ENCODE data around the gene AFM.

The AFM gene

DNA sequence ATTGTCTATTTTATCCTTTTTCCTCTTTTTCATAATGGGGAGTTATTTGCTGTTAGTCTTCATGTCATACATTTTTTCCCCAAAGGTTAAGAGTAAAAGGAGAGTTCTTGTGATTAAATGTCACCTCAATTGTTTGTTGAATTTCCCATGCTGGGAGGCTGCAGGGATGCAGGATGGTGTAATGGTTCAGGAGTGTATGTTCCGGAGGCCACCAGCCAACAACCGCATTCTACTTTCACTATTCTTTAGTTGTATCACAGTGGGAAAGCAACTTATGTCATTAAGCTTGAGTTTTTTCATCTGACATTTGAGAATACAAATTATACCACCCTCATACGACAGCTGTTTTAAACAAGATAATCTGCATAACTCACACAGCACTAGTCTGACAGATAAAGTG is 30.1 kb upstream of the AFM start:
- no peak for DNase-seq (ENCODE audit: low read depth)

DNA sequence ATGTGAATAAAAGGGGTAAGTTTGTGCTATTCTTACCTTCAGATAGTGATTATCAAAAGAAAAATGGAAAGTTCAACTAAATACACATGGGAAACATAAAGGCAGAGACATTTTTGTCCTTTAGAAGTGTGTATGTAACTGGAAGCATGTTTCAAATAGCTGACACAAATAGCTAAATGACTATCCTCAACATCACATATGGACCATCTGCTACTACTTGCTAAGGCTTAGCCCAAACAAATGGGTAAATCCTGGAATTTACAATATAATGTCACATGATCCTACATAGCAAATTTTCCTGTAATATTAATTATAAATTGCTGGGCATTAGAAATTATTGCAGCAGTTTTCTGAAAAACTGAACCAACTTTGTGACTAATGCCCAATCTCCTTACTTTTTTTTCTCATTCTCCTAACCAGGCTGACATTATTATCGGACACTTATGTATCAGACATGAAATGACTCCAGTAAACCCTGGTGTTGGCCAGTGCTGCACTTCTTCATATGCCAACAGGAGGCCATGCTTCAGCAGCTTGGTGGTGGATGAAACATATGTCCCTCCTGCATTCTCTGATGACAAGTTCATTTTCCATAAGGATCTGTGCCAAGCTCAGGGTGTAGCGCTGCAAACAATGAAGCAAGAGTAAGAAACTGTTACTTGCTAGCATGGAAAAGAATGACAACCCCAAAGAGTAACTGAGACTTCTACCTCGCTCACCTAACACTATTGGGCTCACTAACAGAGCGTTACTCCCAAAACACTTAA is 29.4 kb upstream of the AFM start:
- no peak for DNase-seq (ENCODE audit: low read depth)

DNA sequence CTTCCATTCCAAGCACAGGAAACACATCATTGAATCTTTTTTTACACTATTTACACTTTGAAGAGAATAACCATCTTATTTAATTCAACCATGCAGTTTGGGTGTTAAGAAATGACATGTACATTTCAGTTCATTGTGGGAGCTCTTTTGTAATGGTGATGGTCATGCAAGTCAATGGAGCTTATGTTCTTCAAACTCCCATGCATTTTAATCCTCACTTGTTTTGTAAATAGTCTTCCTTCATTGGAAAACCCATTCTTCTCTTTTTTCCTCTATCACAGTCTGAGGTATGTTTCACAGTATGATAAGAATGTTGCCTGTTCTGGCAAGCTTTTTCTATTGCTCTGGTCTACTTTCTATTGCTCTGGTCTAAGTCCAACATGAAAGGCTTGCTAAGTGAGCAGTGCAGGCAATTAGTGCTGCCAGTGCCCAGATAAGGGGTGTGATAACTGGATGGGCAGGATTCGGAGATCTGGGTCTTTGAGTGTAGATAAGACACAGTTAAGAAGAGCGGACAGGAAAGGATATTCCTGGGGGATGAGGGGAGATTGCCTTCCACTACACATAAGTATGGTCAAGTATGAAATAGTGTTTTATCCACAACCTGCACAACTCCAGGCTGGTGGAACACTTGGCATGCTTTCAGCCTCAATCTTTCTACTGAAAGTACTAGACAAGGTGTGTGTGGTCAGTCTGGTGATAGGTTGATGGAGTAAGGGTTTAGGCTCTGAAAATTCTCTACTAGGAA is 28.4 kb upstream of the AFM start:
- DNase-seq (ENCODE audit: low read depth) = no peak

DNA sequence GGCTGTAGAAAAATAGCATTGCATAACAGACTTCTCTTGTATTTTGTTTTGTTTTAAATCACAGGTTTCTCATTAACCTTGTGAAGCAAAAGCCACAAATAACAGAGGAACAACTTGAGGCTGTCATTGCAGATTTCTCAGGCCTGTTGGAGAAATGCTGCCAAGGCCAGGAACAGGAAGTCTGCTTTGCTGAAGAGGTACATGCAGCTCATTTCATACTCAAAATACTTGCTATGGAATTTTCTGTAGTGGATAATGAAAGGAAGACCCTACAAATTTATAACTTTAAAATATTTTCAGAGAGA is 27.9 kb upstream of the AFM start:
- no peak for DNase-seq (ENCODE audit: low read depth)

DNA sequence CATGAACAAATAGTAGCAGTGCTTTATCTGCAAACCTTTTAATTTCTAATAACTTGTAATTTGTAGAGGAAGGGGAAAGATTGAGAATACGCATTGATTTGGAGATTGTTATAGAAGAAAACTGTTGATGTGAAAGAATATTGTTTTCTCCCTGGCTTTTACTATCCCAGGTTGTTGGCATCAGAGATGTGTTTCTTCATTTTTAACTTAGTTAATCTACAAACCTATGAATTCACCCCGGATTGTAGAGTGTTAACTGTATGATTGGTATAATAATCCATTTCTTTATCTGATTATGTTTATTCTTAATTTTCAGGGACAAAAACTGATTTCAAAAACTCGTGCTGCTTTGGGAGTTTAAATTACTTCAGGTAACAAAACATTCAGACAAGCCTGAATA is 26.6 kb upstream of the AFM start:
- no peak for DNase-seq (ENCODE audit: low read depth)

DNA sequence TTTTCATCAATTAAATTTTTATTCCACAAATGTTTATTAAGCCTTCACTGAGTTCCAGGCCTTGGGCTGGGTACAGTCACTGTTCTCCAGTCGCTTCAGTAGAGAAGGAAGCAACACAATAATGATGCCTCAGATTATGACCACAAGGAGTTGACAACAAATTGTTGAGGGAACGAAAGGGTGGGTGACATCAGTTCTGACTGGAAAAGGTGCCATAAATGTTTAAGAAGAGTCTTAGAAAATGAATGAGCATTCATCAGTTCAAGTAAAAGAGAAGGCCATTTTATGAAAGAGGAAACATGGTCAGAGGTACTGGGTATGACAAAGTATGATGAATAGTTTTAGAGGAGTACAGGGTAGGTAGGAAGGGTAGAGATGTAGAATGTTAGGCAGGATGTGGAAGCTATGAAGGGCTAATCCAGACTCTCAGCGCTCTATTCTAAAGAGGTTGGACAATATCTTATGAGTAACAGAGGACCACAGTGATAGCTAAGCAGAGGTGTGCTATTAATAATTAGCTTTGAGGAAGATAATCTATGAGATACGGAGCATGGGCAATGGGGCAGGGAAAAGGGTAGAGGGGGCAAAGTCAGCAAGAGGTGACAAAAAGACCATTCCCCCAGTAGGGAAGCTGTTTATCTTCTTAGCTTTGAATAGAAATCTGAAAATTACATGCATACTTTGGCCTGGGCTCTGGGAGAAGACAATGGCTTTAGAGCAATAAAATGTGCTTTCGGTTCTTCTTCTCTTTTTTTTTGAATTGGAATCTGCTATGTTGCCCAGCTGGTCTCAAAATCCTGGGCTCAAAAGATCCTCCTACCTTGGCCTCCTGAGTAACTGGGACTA is 25.1 kb upstream of the AFM start:
- DNase-seq (ENCODE audit: low read depth) = no peak

DNA sequence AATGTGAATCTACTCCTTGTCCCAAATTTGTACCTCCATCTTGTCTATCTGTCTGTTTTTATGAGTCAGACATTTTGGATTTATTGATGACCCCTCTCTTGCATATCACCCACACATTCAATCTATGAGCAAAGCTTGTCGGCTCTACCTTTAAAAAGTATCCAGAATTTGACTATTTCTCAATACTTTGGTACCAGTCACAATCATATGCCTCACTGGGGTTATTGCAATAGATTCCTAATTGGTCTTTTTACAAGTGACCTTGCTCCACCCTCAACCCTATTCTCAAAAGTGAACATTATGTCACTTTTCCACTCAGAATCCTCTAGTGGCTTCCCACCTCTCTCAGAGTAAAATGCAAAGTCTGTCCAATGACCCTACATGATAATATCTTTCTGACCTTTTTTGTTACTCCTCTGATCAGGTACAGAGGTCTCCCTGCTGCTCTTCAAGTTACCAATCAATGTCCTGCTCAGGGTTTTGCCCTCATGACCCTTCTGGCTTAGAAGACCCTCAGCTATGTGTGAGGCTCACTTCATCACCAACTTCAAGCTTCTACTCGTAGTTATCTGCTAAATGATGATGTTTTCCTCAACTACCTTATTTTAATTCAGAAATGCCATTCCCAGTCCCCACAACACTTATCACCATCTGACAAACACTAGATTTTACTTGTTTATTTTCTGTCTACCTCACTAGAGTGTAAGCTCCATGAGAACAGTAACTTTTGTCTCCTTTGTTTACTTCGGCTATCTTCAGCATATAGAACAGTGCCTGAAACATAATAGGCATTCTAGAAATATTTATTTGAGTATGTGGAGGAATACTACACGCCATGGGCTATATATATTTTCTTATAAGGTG is 23.1 kb upstream of the AFM start:
- DNase-seq (ENCODE audit: low read depth) = no peak

DNA sequence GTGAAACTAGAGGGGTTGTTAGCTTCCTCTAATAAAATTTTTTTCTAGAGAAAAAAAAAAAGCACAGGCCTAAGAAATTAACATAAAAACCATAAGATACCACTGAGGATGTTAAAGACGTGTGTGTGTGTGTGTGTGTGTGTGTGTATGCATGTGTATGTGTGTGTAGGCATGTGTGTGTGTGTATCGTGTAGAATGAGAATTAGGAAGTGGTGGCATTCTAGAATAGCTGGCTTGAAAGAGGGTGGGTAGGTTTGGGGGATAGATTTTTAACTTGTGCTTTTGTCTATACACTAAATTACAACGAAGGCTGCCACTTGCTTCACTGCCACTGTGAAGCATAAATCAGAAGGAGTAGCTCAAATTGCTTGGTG is 22.5 kb upstream of the AFM start:
- no peak for DNase-seq (ENCODE audit: low read depth)

DNA sequence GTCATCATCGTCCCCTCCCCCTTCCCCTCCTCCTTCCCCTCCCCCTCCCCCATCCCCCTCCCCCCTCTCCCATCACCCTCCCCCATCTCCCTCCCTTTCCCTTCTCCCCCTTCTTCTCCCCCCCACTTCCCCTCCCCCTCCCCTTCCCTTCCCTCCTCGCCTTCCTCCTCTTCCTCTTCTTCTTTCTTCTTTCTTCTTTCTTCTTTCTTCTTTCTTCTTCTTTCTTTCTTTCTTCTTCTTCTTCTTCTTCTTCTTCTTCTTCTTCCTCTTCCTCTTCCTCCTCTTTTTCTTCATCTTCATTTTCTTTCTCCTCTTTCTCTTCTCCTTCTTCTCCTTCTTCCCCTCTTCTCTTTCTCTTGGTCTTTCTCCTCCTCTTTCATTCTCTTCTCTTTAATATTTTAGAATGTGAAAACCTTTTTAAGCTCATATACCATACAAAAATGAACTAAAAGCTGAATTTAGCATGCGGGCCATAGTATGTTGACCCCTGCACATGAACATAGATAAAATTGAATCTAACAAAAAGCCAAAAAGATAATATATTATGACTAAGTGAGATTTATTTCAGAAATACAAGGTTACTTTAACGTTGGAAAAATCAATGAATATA is 20.5 kb upstream of the AFM start:
- no peak for DNase-seq (ENCODE audit: low read depth)

DNA sequence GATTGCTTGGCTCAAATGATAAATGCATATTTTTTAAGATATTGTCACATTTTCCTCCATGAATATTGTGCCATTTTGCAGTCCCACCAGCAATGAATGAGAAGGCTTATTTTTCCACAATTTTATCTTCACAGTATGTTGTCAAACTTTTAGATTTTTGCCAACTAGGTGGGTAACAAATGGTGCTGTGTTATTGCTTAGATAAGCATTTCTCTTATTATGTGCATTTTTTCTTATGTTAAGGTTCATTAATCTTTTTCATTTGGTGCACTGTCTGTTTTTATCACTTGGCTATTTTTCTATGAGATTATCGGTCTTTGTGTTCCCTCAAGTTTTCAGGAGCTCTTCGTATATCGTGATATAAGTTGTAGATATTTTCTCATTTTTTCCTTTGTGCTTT is 13.4 kb upstream of the AFM start:
- DNase-seq (ENCODE audit: low read depth) = no peak

DNA sequence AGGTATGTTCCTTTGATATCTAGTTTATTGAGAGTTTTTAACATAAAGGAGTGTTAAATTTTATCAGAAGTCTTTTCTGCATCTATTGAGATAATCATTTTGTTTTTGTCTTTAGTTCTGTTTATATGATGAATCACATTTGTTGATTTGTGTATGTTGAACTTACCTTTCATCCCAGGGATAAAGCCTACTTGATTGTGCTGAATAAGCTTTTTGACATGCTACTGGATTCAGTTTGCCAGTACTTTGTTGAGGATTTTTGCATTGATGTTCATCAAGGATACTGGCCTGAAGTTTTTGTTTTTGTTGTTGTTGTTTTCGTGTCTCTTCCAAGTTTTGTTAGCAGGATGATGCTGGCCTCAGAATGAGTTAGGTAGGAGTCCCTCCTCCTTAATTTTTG is 10.8 kb upstream of the AFM start:
- DNase-seq (ENCODE audit: low read depth) = no peak

DNA sequence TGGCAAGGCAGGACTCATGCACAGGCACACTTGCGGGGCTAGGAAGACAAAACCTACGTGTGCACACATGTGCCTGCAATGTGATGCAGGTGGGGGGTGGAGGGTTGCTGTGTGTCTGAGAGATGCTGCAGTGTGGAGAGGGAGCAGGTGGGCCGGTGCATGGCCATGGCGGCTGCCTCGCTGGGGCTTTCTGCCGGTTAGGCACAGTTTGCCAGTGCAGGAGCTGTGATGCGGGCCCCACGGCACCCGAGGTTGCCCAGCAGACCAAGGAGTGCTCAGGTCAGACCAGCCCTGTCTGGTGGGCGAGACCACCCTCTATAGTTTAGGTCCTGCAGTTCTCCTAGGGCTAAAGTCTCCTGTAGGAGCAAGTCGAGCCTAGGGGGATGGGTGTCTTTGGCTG is 4.4 kb upstream of the AFM start:
- no peak for DNase-seq (ENCODE audit: low read depth)

DNA sequence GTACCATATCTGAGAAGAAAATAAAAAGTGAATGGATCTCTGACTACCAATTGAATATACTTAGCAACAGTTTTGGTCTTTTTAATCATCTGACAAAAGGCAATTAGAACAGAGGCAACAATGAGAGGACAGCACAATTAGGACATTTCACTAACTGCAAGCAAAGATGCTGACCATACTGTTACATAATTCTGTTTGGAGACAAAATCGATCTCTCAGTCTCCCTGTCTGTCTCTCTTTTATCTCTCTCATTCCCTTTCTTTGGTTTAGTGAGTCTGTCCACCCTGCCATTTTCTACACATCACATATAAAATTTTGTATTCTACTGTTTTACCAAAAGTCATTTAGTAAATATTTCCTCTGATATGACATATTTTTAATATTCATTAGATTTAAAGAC is 2.2 kb upstream of the AFM start:
- DNase-seq (ENCODE audit: low read depth) = no peak

DNA sequence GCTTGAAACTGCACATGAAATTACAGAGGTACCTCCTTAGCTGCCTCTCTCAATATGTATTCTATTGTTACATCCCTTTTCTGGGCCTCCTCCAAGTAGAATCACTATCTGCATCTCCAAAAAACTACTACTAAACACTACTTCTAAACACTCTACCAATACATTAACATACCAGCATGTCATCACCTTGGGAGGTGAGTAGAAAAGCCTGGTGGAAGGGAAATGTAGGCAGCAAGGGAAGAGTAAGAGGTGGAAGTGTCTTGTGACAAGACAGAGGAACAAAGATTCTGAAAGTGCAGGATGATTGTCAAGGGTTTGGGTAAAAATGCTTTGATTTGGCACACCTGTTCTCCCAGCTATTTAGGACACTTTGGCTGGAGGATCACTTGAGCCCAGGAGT is 3.5 kb downstream of the AFM start:
- no peak for DNase-seq (ENCODE audit: low read depth)

DNA sequence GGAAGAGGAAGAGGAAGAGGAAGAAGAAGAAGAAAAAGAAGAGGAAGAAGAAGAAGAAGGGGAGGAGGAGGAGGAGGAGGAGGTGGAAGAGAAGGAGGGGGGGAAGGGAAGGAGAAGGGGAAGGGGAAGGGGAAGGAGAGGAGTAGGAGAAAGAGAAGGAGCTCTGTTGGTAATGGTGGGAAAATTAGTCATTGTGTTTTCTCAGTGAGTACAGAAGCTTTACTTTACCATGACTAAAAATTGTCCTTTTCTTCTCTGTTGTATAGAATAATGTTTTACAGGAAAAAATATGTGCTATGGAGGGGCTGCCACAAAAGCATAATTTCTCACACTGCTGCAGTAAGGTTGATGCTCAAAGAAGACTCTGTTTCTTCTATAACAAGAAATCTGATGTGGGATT is 4.1 kb downstream of the AFM start:
- DNase-seq (ENCODE audit: low read depth) = no peak

DNA sequence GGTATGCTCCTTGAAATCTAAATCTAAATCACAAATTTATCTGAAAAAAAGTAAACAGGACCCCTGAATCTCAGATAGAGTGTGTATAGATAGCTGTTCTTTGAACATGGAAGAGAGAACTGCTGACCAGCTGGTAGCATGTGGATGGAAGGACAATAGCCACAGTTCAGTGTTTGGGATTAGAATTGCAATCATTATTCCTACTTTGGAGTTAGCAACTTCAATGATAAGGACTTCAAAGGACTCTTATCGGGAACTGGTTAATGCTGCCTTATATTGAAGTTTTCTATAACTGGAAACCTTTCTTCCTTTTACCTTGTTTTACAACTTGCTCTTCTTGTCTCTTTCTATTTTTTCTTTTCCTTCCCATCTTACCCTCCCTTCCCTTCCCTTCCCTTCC is 5.0 kb downstream of the AFM start:
- no peak for DNase-seq (ENCODE audit: low read depth)

DNA sequence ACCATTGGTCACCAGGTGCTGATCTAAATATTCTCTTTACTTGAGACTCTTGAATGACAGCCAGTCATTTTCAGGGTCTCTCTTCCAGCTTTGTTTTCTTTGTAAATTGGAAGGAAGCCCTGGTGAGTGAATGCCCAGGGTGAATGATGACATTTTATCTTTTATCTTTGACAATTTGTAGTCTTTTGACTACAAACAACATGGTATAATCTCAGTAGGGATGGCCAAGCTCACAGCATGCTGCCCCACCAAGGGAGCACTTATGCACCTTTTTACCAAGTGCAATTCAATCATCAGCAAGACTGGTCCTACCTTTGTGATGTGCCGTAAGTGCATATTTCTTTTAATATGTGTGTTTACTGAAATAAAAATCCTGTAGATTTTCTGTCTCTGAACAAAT is 5.7 kb downstream of the AFM start:
- no peak for DNase-seq (ENCODE audit: low read depth)

DNA sequence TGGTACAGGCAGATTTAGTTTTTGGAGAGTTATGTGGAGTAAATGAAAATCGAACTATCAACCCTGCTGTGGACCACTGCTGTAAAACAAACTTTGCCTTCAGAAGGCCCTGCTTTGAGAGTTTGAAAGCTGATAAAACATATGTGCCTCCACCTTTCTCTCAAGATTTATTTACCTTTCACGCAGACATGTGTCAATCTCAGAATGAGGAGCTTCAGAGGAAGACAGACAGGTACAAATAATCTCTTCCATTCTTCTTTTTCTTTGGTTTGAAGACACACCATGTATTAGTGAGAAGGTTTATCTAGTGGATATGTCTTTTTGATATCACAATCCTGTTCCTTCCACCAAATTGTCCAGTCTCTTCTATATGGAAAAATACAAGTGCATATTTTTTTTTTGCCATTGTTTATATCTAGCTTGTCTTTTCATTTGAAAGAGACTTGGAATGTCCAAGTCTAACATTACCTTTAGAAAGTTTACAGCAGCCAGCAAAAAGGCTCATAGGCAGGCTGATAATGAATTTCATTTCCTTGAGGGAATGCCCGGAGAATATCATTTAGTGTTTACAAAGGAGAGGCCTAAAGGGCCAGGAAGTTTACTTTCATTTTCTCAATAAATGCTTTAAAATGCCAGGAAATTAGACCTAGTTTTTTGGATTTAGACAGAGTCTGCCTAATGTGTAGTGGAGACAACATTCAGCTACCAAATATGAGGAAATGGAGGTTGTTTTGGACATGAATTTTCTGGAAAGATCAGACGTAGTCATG is 18.6 kb downstream of the AFM start:
- no peak for DNase-seq (ENCODE audit: low read depth)

DNA sequence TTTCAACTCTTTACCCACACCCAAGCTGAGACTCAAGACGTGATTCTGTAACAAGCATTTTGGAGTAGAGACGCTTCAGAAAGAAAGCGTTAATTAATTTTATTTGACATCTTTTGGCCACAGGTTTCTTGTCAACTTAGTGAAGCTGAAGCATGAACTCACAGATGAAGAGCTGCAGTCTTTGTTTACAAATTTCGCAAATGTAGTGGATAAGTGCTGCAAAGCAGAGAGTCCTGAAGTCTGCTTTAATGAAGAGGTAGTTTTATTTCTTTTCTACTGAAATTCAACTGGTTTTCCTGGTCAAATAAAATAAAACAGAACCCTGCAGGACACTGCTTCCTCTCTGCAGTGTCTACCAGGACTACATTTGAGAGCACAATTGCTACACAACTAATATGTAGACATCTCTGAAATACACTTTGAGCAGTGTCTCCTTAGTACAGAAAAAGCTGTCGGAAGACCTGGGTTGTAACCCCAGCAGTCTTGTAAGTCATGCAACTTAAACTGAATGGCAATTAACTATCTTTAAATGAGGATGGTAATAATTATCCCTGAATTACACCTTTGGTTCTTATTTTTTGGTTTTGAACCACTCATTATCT is 20.2 kb downstream of the AFM start:
- DNase-seq (ENCODE audit: low read depth) = no peak

DNA sequence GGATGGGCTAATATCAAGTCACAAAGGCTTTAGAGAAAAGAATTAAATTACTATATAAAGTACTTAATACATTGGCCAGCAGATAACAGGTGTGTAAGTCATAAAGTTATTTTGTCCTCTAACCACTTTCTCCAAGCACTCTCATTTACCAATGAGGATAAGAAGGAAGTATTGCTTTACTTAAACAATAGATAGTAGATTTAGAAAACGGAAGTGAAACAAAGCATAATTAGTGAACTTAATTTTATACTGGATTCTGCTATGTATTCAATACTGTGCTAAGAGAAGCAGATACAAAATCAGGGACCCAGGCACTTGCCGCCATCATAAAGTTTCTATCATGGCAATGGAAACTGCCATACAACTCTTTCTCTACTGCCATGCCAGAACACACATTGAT is 24.0 kb downstream of the AFM start:
- DNase-seq (ENCODE audit: low read depth) = no peak

DNA sequence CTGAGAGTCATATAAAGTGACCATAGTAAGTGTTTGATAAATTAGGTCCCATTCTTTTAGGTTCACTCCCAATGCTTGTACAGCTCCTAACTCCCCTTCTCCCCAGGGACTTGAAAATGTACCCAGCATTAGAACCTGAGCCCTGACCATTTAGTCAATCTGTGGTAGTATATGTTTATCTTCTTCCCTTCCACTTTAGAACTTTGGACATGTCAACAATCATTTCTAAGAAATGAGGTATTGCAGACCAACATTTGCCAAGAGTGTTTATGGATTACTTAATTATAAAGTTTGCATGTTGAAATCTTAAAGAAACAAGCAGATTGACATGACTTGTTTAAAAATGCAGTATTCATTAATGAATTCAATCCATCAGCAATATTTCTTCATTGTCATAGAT is 26.0 kb downstream of the AFM start:
- no peak for DNase-seq (ENCODE audit: low read depth)

Data from stimulated activated CD8-positive, alpha-beta memory T cell treated with anti-CD3 and anti-CD28 coated beads, Interleukin-12 subunit alpha, Interleukin-12 subunit beta, amount 100 ng/mL, for 4 hours (primary cell).